Measurements from ENCODE around the gene SFXN4.

DNA sequence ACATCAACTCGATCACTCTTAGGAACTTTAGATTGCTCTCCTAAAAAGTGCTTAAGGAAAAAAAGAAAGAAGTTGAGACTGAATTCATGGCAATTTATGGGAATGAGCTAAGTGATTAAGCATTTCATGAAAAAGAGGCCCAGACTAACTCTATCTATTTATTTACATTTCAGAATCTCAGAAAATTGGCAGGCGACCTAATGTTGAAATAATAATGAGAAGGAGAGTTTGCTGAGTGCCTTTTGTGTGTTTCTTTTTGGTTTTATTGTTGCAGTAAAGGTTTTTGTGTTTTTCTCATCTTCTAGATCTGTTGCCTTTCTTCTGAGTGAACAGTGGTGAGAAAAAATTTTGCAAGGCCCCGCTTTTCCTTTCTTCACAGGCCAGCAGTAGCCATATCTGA lies 45.7 kb upstream of the SFXN4 start:
- TF ChIP-seq, protein P1, sequence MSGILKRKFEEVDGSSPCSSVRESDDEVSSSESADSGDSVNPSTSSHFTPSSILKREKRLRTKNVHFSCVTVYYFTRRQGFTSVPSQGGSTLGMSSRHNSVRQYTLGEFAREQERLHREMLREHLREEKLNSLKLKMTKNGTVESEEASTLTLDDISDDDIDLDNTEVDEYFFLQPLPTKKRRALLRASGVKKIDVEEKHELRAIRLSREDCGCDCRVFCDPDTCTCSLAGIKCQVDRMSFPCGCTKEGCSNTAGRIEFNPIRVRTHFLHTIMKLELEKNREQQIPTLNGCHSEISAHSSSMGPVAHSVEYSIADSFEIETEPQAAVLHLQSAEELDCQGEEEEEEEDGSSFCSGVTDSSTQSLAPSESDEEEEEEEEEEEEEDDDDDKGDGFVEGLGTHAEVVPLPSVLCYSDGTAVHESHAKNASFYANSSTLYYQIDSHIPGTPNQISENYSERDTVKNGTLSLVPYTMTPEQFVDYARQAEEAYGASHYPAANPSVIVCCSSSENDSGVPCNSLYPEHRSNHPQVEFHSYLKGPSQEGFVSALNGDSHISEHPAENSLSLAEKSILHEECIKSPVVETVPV (CRISPR knock-in tag; IDR thresholded peaks at IDR 0.05): no peak
- no peak for TF ChIP-seq TCF4 (CRISPR knock-in tag; IDR thresholded peaks at IDR 0.05; ENCODE audit: borderline replicate concordance)
- TF ChIP-seq CREB5 (CRISPR knock-in tag; IDR thresholded peaks at IDR 0.05; ENCODE audit: low read depth): no peak
- TF ChIP-seq ZNF70 (CRISPR knock-in tag; IDR thresholded peaks at IDR 0.05): no peak
